HCT116 (cell line): ENCODE data around the gene SNX2.

Experiments used
- CBX3 ChIP-seq: IDR thresholded peaks from 2 replicates; pipeline ENCODE4 v1.6.1; 2012; ENCODE audit warnings: low read depth
- CEBPB ChIP-seq: IDR thresholded peaks from 2 replicates; pipeline ENCODE4 v1.6.1; 2012; ENCODE audit warnings: low read depth
- EZH2 ChIP-seq: fragments of 200-600 bp; sonication (generic); IDR thresholded peaks from 2 replicates; pipeline ENCODE4 v1.6.1; 2017; ENCODE audit warnings: antibody characterized with exemption, mixed run types
- EZH2phosphoT487 ChIP-seq: fragments of 200-600 bp; IDR thresholded peaks from 2 replicates; pipeline ENCODE4 v1.6.1; 2018; ENCODE audit warnings: antibody characterized with exemption, borderline replicate concordance
- JUND ChIP-seq: IDR thresholded peaks from 2 replicates; pipeline ENCODE4 v1.6.1; 2012
- MAX ChIP-seq: IDR thresholded peaks from 2 replicates; pipeline ENCODE4 v1.6.1; 2012
- POLR2A ChIP-seq: IDR thresholded peaks from 2 replicates; pipeline ENCODE4 v1.7.0; 2011; ENCODE audit warnings: borderline replicate concordance; ENCODE audit not compliant: insufficient read depth, insufficient read length; ENCODE audit errors: extremely low read depth
- POLR2AphosphoS5 ChIP-seq: IDR thresholded peaks from 2 replicates; pipeline ENCODE4 v1.6.1; 2011; ENCODE audit warnings: mild to moderate bottlenecking, low read depth, low read length, moderate library complexity
- SIN3A ChIP-seq: IDR thresholded peaks from 2 replicates; pipeline ENCODE4 v1.6.1; 2012; ENCODE audit warnings: low read depth
- SP1 ChIP-seq: IDR thresholded peaks from 2 replicates; pipeline ENCODE4 v1.6.1; 2012; ENCODE audit warnings: low read depth
- YY1 ChIP-seq: IDR thresholded peaks from 2 replicates; pipeline ENCODE4 v1.6.1; 2011; ENCODE audit warnings: low read length, low read depth, moderate library complexity, mild to moderate bottlenecking; ENCODE audit not compliant: insufficient replicate concordance; ENCODE audit errors: extremely low read depth
- TF ChIP-seq, protein P1 (sequence below), 3 experiments: fragments of 200-600 bp in 1 of 3; sonication (generic) in 1 of 3; IDR thresholded peaks in 2 of 3; conservative IDR thresholded peaks in 1 of 3; 2 replicates each; pipeline ENCODE4 v1.5.1; 2012 to 2017; ENCODE audit warnings: low read depth in 2 of 3, low read length in 2 of 3, antibody characterized with exemption in 1 of 3, borderline replicate concordance in 1 of 3, control low read depth in 1 of 3, mild to moderate bottlenecking in 1 of 3, mixed read lengths in 1 of 3, mixed run types in 1 of 3, moderate library complexity in 1 of 3; ENCODE audit not compliant: insufficient read depth in 1 of 3

DNA sequence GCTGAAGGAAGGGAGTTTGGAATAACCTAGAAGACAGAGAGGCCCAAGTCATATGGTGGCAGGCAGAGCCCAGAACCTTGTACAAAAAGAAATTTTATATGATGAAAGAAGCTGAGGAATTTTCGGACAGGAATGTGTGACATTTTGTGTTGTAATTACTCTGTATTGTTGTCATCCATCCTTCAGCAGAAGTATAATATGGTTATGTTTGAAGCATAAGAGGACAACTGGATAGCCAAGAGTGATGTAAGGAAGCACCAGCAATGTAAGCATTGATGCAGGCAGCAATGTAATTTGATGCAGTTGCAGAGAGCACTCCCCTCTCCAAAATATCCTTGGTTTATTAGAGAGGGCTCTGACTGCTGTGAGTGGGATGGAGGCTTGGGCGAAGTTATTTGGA, 19.1 kb upstream of the SNX2 start:
- TF ChIP-seq, protein P1, sequence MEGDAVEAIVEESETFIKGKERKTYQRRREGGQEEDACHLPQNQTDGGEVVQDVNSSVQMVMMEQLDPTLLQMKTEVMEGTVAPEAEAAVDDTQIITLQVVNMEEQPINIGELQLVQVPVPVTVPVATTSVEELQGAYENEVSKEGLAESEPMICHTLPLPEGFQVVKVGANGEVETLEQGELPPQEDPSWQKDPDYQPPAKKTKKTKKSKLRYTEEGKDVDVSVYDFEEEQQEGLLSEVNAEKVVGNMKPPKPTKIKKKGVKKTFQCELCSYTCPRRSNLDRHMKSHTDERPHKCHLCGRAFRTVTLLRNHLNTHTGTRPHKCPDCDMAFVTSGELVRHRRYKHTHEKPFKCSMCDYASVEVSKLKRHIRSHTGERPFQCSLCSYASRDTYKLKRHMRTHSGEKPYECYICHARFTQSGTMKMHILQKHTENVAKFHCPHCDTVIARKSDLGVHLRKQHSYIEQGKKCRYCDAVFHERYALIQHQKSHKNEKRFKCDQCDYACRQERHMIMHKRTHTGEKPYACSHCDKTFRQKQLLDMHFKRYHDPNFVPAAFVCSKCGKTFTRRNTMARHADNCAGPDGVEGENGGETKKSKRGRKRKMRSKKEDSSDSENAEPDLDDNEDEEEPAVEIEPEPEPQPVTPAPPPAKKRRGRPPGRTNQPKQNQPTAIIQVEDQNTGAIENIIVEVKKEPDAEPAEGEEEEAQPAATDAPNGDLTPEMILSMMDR (IDR thresholded peaks at IDR 0.05 in 2 of 3, conservative IDR thresholded peaks at IDR 0.05 in 1 of 3; ENCODE audit: borderline replicate concordance in 1 of 3, insufficient read depth in 1 of 3, low read depth in 2 of 3, low read length in 2 of 3) = no peak
- TF ChIP-seq POLR2AphosphoS5 = no peak
- TF ChIP-seq CEBPB = no peak
- no peak for TF ChIP-seq SP1
- TF ChIP-seq JUND = no peak
- no peak for TF ChIP-seq SIN3A
- TF ChIP-seq POLR2A = no peak
- no peak for TF ChIP-seq MAX
- no peak for TF ChIP-seq CBX3
- TF ChIP-seq EZH2 = no peak
- TF ChIP-seq YY1 = no peak
- TF ChIP-seq EZH2phosphoT487 = no peak
